ENCODE measurements around the gene OR5AK2.

Gene OR5AK2

DNA sequence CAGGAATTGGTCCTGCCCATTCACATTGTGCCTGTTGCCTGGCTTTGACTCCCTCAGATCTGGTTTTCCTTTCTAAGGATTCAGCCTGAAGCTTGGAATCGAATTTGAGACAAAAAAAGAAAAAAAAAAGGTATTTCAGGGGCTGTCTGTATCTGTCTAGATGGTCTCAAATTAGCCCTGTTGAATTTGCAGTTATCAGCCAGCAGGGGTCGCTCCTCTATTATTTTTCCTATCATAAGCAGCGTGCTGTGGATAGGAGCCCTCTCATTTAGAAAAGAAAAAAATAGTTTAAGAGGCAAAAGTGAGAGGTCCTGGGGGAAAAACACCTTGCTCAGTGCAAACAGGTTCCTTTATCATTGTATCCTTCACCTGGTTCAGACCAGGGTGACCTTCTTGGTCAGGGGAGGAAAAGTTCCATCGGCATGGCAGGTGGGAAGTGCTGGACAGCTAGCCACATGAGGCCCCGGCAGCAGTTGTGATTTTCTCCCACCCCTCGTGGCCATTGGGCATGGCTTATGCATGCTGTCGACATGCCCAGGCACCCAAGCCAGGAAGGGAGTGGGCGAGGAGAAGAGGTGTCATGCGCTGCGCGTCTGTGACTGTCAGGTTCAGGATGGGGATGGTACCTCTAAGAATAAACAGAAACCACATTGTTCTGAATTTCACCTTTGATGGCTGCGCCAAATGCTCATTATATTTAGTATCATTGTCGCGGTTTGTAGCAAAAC lies 13.1 kb downstream of the OR5AK2 start:
- Histone ChIP-seq H3F3A (ENCODE audit: low read depth) (no peaks in the 10 kb centered on the region), H3K36me3 (ENCODE audit: insufficient read depth, low read length) (no peaks in the 10 kb centered on the region), H3K4me2 (ENCODE audit: low read depth, low read length, poor library complexity, severe bottlenecking) (no peak overlapping the region), H3K4me3 (ENCODE audit: low read length, poor library complexity, severe bottlenecking) (no peak overlapping the region), H3K9me3 (ENCODE audit: insufficient read depth, low read depth, low read length) (peaks cover 8% of the 10 kb centered on the region; the same call in 1 of the 2 replicates), H3K27me3 (ENCODE audit: insufficient read depth, low read length, poor library complexity, severe bottlenecking) (no peaks in the 10 kb centered on the region), H3K79me2 (ENCODE audit: insufficient read depth, low read length) (no peaks in the 10 kb centered on the region), H3K9me2 (replicated peaks; ENCODE audit: low read depth, low read length) (no peaks in the 10 kb centered on the region), H3K4me1 (ENCODE audit: insufficient read depth, low read length, poor library complexity, severe bottlenecking) (no peaks in the 10 kb centered on the region), H3K9ac (ENCODE audit: low read depth, low read length, poor library complexity, severe bottlenecking) (no peak overlapping the region), H2AFZ (ENCODE audit: low read length) (no peak overlapping the region), H4K20me1 (ENCODE audit: insufficient read depth, low read length, poor library complexity, severe bottlenecking) (no peaks in the 10 kb centered on the region)
- TF ChIP-seq, protein P1, sequence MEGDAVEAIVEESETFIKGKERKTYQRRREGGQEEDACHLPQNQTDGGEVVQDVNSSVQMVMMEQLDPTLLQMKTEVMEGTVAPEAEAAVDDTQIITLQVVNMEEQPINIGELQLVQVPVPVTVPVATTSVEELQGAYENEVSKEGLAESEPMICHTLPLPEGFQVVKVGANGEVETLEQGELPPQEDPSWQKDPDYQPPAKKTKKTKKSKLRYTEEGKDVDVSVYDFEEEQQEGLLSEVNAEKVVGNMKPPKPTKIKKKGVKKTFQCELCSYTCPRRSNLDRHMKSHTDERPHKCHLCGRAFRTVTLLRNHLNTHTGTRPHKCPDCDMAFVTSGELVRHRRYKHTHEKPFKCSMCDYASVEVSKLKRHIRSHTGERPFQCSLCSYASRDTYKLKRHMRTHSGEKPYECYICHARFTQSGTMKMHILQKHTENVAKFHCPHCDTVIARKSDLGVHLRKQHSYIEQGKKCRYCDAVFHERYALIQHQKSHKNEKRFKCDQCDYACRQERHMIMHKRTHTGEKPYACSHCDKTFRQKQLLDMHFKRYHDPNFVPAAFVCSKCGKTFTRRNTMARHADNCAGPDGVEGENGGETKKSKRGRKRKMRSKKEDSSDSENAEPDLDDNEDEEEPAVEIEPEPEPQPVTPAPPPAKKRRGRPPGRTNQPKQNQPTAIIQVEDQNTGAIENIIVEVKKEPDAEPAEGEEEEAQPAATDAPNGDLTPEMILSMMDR (conservative IDR thresholded peaks at IDR 0.05; ENCODE audit: low read length), result peak; percentile 47
- TF ChIP-seq EZH2phosphoT487 (IDR thresholded peaks at IDR 0.05; ENCODE audit: borderline replicate concordance), result no peak

- Histone ChIP-seq H3K4me2 (ENCODE audit: low read depth, low read length, poor library complexity, severe bottlenecking) (no peak overlapping the region), H3K9ac (ENCODE audit: low read depth, low read length, poor library complexity, severe bottlenecking) (no peak overlapping the region), H3K36me3 (ENCODE audit: insufficient read depth, low read length) (no peaks in the 10 kb centered on the region), H2AFZ (ENCODE audit: low read length) (no peak overlapping the region), H3F3A (ENCODE audit: low read depth) (no peaks in the 10 kb centered on the region), H3K9me3 (ENCODE audit: insufficient read depth, low read depth, low read length) (no peaks in the 10 kb centered on the region), H3K27me3 (ENCODE audit: insufficient read depth, low read length, poor library complexity, severe bottlenecking) (no peaks in the 10 kb centered on the region), H4K20me1 (ENCODE audit: insufficient read depth, low read length, poor library complexity, severe bottlenecking) (no peaks in the 10 kb centered on the region), H3K4me3 (ENCODE audit: low read length, poor library complexity, severe bottlenecking) (no peak overlapping the region), H3K9me2 (replicated peaks; ENCODE audit: low read depth, low read length) (no peaks in the 10 kb centered on the region), H3K4me1 (ENCODE audit: insufficient read depth, low read length, poor library complexity, severe bottlenecking) (no peaks in the 10 kb centered on the region), H3K79me2 (ENCODE audit: insufficient read depth, low read length) (no peaks in the 10 kb centered on the region)
- TF ChIP-seq EZH2phosphoT487 (IDR thresholded peaks at IDR 0.05; ENCODE audit: borderline replicate concordance), result no peak
- TF ChIP-seq, protein P1 (conservative IDR thresholded peaks at IDR 0.05; ENCODE audit: low read length), result no peak
These were observed 19.7 kb downstream of the OR5AK2 start for GRCh38 chr11:57008373-57008772.

- Histone ChIP-seq H3K9ac (ENCODE audit: low read depth, low read length, poor library complexity, severe bottlenecking) (no peak overlapping the region), H3K4me1 (ENCODE audit: insufficient read depth, low read length, poor library complexity, severe bottlenecking) (no peaks in the 10 kb centered on the region)
These were observed 27.0 kb downstream of the OR5AK2 start for GRCh38 chr11:57015679-57016078.

More at GRCh38 chr11:57015679-57016078, 27.0 kb downstream of the OR5AK2 start:
- H3K36me3 ChIP-seq (ENCODE audit: insufficient read depth, low read length), result no peaks in the 10 kb centered on the region
- no peaks in the 10 kb centered on the region for H3K9me2 ChIP-seq (replicated peaks; ENCODE audit: low read depth, low read length)
- no peaks in the 10 kb centered on the region for H3F3A ChIP-seq (ENCODE audit: low read depth)
- no peak overlapping the region for H3K4me2 ChIP-seq (ENCODE audit: low read depth, low read length, poor library complexity, severe bottlenecking)
- H3K9me3 ChIP-seq (ENCODE audit: insufficient read depth, low read depth, low read length), result no peaks in the 10 kb centered on the region
- H3K27me3 ChIP-seq (ENCODE audit: insufficient read depth, low read length, poor library complexity, severe bottlenecking), result no peaks in the 10 kb centered on the region
- H4K20me1 ChIP-seq (ENCODE audit: insufficient read depth, low read length, poor library complexity, severe bottlenecking), result no peaks in the 10 kb centered on the region
- no peak overlapping the region for H2AFZ ChIP-seq (ENCODE audit: low read length)
- TF ChIP-seq, protein P1 (conservative IDR thresholded peaks at IDR 0.05; ENCODE audit: low read length), result no peak
- no peak for TF ChIP-seq EZH2phosphoT487 (IDR thresholded peaks at IDR 0.05; ENCODE audit: borderline replicate concordance)
- H3K4me3 ChIP-seq (ENCODE audit: low read length, poor library complexity, severe bottlenecking), result no peak overlapping the region
- H3K79me2 ChIP-seq (ENCODE audit: insufficient read depth, low read length), result no peaks in the 10 kb centered on the region
